GM10847 (cell line): ENCODE results near the gene PCDHAC2.

Experiments used
- POLR2A ChIP-seq: IDR thresholded peaks from 2 replicates; pipeline ENCODE4 v1.6.1; 2011; ENCODE audit not compliant: insufficient read length; ENCODE audit errors: extremely low read depth

The PCDHAC2 gene, protein sequence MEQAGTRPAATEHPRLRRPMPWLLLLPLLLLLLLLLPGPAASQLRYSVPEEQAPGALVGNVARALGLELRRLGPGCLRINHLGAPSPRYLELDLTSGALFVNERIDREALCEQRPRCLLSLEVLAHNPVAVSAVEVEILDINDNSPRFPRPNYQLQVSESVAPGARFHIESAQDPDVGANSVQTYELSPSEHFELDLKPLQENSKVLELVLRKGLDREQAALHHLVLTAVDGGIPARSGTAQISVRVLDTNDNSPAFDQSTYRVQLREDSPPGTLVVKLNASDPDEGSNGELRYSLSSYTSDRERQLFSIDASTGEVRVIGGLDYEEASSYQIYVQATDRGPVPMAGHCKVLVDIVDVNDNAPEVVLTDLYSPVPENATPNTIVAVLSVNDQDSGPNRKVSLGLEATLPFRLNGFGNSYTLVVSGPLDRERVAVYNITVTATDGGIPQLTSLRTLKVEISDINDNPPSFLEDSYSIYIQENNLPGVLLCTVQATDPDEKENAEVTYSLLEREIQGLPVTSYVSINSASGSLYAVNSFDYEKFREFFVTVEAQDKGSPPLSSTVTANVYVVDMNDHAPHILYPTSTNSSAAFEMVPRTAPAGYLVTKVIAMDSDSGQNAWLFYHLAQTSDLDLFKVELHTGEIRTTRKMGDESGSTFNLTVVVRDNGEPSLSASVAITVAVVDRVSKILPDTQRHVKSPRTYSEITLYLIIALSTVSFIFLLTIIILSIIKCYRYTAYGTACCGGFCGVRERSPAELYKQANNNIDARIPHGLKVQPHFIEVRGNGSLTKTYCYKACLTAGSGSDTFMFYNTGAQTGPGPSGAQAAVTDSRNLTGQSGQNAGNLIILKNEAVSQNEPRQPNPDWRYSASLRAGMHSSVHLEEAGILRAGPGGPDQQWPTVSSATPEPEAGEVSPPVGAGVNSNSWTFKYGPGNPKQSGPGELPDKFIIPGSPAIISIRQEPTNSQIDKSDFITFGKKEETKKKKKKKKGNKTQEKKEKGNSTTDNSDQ

DNA sequence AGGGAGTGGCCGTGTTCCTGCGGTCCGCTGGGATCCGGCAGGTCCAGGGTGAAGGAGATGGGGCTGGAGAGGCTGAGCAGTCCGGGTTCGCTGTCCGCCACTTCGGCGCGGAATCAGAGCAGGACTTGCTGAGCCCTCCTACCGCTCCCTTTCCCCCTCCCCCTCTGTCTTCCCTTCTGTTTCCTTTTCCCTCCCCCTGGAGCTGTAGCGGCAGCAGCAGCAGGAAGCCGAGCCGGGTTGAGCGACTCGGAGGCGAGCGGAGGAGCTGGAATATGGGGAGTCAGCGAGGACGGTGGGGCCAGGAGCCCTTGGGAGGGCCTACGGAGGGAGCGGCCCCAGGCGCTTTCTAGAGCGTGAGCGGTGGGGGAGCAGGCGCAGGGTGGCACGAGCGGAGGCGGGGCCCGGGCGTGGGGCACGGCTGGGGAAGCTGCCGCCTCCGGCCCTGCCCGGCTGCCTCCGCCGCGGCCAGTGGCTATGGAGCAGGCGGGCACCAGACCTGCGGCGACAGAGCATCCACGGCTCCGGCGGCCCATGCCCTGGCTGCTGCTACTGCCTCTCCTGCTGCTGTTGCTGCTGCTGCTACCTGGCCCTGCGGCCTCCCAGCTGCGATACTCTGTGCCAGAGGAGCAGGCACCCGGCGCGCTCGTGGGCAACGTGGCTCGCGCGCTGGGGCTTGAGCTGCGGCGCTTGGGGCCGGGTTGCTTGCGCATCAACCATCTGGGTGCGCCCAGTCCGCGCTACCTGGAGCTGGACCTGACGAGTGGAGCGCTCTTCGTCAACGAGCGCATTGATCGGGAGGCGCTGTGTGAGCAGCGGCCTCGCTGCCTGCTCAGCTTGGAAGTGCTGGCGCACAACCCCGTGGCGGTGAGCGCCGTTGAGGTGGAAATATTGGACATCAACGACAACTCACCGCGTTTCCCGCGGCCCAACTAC is at the start of gene PCDHAC2:
PCDHAC2 (plus strand) TSS at position 184 of the 933 bp plus-strand sequence; CDS start at position 475, 291 bp downstream.
- TF ChIP-seq POLR2A, result no peak

DNA sequence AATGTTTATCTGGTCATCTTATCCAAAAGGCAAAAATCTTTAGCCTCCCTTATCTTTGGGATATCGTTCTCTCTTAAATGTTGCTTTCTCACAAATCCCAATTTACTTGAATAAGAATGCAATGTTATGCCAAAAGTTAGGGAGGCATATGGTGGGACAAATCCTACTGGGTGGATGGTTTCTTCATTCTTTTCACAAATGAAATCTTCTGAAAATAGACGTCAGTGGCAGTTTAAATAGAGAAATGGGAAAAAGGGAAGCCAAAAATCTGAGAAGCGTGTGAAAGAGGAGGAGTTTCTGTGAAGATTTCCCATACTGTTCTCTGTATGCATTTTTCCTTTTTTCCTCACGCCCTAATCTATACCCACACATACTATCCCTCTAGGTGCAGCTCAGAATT is 42.7 kb upstream of the PCDHAC2 start:
- no peak for TF ChIP-seq POLR2A

DNA sequence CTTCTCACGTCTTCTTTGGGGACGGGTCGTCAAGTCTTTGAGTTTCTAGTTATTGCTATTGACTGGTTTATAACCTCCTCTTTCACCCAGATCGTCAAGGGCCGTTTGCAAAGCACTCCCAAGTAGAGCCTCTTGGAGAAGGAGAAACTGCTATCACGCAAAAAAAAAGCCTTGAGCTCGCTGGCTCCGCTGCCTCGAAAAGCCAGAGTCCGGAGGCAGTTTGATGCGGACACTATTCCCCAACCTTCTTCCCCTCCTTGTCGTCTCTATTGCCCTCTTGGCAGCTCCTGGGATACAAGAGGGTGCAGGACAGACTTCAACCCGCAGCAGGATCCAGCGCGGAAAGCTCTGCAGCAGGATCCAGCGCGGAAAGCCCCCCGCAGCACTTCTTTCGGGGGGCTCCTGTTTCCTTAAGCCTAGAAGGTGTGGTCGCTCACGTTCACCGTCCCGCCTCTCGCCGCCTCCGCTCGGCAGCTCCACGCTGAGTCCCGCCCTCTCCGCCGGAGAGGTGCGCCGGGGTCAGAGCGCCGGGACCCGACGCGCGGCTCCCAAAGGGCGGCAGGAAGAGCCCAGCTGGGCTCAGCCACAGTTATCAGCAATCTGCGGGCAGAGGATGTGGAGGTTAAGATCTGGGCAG is 40.4 kb upstream of the PCDHAC2 start, which contains the start of gene PCDHAC1:
PCDHAC1 (plus strand) TSS at position 494 of the 637 bp plus-strand sequence. CDS start 594 bp downstream, outside the sequence.
- no peak for TF ChIP-seq POLR2A

DNA sequence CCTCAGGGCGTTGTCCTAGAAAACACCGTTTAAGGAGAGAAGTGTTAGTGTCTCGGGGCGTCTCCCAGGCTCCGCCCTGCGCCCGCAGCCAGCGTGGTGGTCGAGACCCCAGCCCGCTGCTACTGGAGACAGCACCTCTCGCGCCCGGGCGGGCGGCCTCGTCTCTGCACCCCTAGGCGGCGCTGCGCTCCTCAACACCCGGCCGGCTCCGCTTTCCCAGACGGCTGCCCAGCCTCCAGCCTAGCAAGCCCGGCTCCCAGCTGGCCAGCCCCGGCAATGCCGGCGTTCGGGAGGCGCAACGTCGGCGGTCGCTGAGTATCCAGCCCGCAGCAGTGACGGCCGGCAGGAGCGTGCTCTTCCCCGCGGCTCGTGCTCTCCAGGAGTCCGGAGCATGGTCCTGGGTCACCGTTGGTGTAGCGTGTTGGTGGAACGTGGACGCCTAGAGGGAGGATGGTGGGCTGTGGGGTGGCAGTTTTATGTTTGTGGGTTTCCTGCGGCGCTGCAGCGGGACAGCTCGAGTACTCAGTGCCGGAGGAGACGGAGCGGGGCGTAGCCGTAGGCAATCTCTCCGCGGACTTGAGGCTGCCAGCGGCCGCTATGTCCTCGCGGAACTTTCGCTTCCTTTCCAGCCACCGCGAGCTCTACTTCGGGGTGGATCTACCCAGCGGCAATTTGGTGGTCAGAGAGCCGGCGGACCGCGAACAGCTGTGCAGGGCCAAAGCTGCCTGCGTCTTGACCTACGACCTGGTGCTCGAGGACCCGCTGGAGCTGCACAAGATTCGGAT is 39.6 kb upstream of the PCDHAC2 start:
- TF ChIP-seq POLR2A, result no peak

DNA sequence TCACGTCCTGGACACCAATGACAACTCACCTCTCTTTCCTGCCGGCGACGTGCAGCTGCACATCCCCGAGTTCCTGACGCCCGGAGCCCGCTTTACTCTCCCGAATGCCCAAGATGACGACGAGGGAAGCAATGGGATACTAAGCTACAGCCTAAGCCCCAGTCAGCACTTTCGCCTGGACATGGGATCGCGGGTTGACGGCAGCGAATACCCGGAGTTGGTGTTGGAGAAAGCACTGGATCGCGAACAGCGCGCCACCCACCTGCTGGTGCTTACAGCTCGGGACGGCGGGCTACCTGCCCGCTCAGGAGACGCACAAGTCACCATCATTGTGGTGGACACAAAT is 39.1 kb upstream of the PCDHAC2 start:
- TF ChIP-seq POLR2A, result no peak

DNA sequence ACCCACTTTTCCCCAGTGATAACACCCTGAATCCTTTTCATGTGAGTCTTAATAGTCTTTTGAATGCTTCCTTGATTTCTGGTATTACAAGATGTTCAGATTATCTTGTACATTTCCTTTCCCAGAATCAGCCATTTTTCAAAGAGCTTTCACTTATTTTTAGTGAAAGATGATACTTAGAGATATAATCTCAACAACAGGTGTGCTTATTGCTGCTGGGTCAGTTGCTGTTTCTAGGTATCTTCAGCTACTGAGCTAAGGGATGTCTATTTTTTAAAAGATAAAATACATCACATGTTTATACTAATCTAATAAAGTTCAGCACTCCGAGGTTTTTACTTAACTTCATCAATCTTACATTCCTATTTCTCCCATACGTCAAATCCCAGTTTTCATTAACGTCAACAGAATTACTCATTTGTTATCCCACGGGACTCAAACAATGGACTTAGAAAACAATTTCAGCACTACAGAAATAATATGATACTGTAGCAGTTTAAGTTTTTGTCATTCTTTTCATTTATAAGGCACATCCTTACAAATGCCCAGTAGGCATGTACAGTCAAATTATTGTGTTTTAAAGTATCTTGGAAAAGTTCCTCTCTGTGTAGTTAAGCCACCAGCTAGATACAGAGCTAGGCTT is 31.2 kb upstream of the PCDHAC2 start:
- TF ChIP-seq POLR2A, result no peak

DNA sequence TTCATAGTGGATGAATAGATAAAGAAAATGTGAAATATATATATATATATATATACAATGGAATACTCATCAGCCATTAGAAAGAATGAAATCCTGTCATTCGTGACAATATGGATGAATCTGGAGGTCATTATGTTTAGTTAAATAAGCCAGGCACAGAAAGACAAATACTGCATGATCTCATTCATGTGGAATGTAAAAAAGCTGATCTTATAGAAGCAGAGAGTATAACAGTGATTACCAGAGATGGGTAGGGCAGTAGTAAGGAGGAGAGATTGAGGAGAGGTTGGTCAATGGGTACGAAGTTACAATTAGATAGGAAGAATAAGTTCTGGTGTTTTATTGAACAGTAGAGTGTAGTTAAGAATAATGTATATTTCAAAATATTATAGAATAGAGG is 19.7 kb upstream of the PCDHAC2 start:
- TF ChIP-seq POLR2A, result no peak

DNA sequence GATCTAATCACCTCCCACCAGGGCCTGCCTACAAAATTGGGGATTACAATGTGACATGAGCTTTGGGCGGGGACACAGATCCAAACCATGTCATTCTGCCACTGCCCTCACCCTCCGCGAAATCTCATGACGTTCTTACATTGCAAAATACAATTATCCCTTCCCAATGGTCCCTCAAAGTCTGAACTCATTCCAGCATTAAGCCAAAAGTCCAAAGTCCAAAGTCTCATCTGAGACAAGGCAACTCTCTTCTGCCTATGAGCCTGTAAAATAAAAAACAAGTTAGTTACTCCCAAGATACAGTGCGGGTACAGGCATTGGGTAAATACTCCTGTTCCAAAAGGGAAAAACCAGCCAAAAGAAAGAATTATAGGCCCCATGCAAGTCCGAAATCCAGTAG is 14.6 kb upstream of the PCDHAC2 start:
- no peak for TF ChIP-seq POLR2A

DNA sequence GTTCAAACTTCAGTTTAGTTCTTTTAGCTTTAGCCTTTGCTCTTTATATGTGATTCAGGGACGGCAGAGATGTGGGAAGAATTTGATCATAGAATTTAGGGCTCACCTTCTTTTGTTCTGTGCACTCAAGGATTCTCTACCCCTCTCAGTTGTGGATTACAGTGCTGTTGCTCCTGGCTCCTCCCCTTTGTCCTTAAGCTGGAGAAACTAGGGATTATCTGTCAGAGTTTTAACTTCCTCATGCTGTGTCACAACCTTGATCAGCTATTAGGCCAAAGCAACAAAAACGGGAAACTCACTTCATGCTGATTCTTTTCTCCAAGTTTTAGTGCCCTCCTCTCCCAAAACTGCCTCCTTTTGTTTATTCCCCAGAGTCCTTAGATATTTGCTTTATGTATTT is 13.0 kb upstream of the PCDHAC2 start:
- TF ChIP-seq POLR2A, result no peak

DNA sequence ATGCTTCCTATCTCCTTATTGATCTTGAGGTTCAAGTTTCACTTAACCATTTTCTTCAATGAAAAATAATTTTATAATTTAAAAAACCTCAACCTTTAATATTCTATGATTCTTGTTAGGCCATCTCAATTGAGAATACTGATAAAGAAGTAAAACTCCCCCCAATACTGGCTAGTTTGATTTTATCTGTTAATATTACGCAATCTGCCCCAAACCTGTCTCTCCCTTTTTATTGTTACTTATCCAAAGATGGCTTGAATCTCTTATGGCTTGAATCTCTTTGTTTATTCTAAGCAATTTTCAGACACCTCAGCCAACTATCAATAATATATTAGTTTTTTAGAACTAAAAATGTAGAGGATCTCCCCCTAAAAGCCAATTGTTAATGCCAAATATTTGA is 4.1 kb upstream of the PCDHAC2 start:
- no peak for TF ChIP-seq POLR2A

DNA sequence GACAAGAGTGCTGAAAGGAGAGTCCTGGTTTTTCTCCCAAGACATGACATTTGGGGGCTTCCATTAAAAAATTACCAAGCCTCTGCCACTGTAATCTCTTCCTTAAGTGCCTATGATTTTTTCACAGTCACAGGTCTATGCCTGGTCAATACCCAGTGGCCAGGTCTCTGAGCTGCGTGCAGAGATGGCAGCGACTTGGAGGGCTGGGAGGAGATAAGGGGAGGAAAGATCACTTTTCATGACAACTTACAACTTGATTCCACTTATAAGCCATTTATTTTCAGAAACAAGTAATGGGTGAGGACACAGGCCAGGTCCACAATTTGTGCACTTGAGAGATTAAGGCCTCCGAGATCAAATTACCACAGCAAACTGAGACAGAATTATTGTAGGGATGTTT is 1.9 kb upstream of the PCDHAC2 start:
- no peak for TF ChIP-seq POLR2A

DNA sequence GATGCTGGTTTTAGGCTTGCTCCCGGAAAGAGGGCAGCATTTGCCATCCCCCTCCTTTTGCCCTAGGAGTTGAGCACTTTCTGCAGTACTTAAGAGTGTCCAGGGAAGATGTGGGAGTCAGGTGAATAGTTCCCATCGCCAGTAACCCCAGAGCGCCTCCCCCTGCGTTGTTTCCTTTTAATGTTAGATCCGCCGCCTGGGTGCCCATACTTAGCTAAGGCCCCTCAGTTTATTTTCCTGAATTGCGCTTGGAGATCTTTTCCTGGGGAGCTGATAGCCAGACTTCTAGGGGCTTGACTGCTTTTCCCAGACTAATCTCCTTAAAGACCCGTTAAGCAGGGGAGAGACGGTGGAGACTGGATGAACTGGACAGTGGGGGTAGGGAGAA is 377 bp upstream of the PCDHAC2 start:
- TF ChIP-seq POLR2A, result no peak

DNA sequence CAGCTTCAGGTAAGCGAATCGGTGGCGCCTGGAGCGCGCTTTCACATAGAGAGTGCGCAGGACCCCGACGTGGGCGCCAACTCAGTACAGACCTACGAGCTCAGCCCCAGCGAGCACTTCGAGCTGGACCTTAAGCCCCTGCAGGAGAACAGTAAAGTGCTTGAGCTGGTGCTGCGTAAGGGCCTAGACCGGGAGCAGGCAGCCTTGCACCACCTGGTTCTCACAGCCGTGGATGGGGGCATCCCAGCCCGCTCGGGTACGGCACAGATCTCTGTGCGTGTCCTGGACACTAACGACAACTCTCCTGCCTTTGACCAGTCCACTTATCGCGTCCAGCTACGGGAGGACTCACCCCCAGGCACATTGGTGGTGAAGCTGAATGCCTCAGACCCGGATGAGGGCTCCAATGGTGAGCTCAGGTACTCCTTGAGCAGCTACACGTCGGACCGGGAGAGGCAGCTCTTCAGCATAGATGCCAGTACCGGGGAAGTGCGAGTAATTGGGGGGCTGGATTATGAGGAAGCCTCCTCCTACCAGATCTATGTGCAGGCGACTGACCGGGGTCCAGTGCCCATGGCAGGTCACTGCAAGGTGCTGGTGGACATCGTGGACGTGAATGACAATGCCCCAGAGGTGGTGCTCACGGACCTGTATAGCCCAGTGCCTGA is 1.1 kb downstream of the PCDHAC2 start:
- no peak for TF ChIP-seq POLR2A
